AG04449 (cell line): ENCODE measurements around the gene PPM1L.

ENCODE experiments used
- CTCF ChIA-PET: fragments of 350-600 bp; formaldehyde crosslinking; extraction: SDS; loops from one replicate; lab custom pipeline; 2021; ENCODE audit warnings: antibody characterized with exemption; lab: Yijun Ruan, JAX
- POLR2A ChIA-PET: fragments of 400-600, 350-600 bp; formaldehyde crosslinking; extraction: SDS; loops from one replicate; lab custom pipeline; 2020; ENCODE audit warnings: antibody characterized with exemption, inconsistent platforms; lab: Yijun Ruan, JAX
- DNase-seq: peaks from one replicate; pipeline ENCODE4 v3.0.0-alpha.2; 2010; ENCODE audit warnings: low read depth, low spot score
- H3K4me3 ChIP-seq: 2 replicates; pipeline ENCODE4 v1.5.1; 2011; ENCODE audit warnings: low read depth, mild to moderate bottlenecking, control low read depth, low read length
- TF ChIP-seq, protein P1 (sequence below): IDR thresholded peaks from one replicate; pipeline ENCODE4 v1.5.1; 2011; ENCODE audit warnings: mild to moderate bottlenecking, moderate library complexity, low read length, control low read depth, inconsistent platforms; ENCODE audit not compliant: insufficient read depth; ENCODE audit errors: missing control alignments

The PPM1L gene

DNA sequence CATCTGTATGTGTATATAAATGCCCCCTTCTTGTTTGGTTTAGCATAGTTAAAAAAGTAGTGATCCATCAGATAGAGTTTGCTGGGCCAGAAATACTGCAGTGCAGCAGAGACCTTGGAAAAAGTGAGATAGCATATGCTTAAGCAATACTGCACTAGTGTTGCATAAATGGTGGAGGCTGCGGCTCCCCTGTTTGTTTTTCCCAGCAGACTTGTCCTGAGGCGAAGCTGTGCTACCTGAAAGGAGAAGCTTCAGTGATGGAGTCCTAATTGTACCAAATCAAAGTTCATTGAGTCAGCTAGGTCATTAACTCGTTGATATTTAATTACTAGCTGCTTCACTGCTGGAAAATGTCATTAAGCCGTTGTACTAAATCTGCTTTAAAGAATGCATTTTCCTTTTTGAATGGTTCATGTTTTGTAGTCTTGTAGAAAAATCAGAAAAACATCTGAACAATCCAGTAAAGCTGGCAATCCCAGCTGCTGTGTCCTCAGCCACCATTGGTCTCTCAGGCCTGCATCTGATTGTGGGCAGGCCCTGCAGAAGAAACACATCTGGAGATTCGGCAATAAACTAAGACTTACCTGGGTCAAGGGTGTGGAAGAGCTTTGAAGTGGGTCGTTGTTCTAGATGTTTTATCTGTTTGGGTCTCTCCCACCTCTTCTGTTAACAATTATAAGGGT lies 179.5 kb downstream of the PPM1L start:
- POLR2A ChIA-PET, result no interaction called here
- CTCF ChIA-PET, result interaction anchor here (0.7 kb wide), 2 partner anchors 228 to 249 kb away, joined by 3 read pairs; no protein-coding TSS in a partner anchor
- no peak for DNase-seq
- TF ChIP-seq, protein P1, sequence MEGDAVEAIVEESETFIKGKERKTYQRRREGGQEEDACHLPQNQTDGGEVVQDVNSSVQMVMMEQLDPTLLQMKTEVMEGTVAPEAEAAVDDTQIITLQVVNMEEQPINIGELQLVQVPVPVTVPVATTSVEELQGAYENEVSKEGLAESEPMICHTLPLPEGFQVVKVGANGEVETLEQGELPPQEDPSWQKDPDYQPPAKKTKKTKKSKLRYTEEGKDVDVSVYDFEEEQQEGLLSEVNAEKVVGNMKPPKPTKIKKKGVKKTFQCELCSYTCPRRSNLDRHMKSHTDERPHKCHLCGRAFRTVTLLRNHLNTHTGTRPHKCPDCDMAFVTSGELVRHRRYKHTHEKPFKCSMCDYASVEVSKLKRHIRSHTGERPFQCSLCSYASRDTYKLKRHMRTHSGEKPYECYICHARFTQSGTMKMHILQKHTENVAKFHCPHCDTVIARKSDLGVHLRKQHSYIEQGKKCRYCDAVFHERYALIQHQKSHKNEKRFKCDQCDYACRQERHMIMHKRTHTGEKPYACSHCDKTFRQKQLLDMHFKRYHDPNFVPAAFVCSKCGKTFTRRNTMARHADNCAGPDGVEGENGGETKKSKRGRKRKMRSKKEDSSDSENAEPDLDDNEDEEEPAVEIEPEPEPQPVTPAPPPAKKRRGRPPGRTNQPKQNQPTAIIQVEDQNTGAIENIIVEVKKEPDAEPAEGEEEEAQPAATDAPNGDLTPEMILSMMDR, result no peak
- H3K4me3 ChIP-seq, result no peak overlapping the region

- no peak for DNase-seq
- POLR2A ChIA-PET, result no interaction called here
- CTCF ChIA-PET, result interaction anchor here (0.8 to 5.1 kb wide), 16 partner anchors 9 to 305 kb away, joined by 3 to 58 read pairs (median 6); no protein-coding TSS in a partner anchor
These were observed 186.0 kb downstream of the PPM1L start for GRCh38 chr3:160941885-160942494.

DNA sequence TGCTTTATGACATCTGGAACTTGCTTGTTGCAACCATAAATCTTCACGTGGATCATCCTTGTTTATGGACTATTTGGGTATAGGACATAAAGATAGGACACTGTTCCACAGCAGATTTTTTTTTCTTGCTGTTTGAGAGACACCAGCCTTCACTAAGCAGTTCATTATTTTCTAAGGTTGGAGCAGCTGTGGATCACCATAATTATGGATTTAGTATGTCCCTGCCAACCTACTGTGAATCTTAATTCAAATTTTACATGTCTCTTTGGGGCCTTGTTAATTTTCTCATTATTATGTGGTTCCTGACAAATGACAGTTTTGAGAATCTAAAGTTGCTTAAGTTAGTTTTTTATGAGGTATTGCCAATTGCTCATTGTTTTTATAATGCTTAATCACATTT lies 188.0 kb downstream of the PPM1L start:
- TF ChIP-seq, protein P1, result no peak
- no peak overlapping the region for H3K4me3 ChIP-seq
- CTCF ChIA-PET, result interaction anchor here (1.2 to 5.1 kb wide), 6 partner anchors 18 to 257 kb away, joined by 3 to 58 read pairs (median 33); no protein-coding TSS in a partner anchor
- POLR2A ChIA-PET, result no interaction called here
- no peak for DNase-seq

More at GRCh38 chr3:160941885-160942494, 186.0 kb downstream of the PPM1L start:
- TF ChIP-seq, protein P1, result peak; percentile 77
- no peak overlapping the region for H3K4me3 ChIP-seq

- no peak for DNase-seq
- POLR2A ChIA-PET, result no interaction called here
- H3K4me3 ChIP-seq, result no peak overlapping the region
- CTCF ChIA-PET, result no interaction called here
- TF ChIP-seq, protein P1, result no peak
These were observed 189.3 kb downstream of the PPM1L start for GRCh38 chr3:160945336-160945735.

DNA sequence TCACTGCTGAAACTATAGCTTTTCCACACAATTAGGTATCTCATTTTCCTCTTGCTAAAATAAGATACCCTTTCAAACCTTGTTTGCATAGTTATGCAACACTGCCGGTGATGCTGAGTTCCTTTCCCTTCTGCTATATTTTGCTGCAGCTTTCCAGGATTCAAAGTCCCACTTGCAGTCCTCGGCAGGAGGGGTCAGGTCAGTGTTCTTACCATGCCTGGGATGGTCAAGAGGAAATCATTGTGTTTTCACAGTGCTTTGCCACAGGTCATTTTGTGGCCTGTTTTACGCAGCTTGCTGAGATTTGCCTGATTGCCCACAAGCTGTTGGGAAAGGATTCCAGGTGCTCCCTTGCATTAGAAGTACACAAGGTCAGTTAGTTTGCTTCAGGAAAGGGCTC lies 192.2 kb downstream of the PPM1L start:
- POLR2A ChIA-PET, result no interaction called here
- TF ChIP-seq, protein P1, result no peak
- no peak overlapping the region for H3K4me3 ChIP-seq
- CTCF ChIA-PET, result interaction anchor here (1.4 to 2.3 kb wide), 2 partner anchors 9 to 262 kb away, joined by 3 to 12 read pairs; no protein-coding TSS in a partner anchor
- no peak for DNase-seq

- CTCF ChIA-PET, result no interaction called here
- POLR2A ChIA-PET, result no interaction called here
- H3K4me3 ChIP-seq, result no peak overlapping the region
- TF ChIP-seq, protein P1, result no peak
- DNase-seq, result no peak
These were observed 193.4 kb downstream of the PPM1L start for GRCh38 chr3:160949460-160949859.
